Measurements from ENCODE around the gene R3HDM2. TPM values are rescaled to one million over a fixed set of nuclear protein-coding genes. Genes with fewer than 3 reads are reported as not detected.

R3HDM2 gene
- total and polyA plus RNA-seq, 4 donors: 7.4 to 28.9 (median 15.1) TPM

DNA sequence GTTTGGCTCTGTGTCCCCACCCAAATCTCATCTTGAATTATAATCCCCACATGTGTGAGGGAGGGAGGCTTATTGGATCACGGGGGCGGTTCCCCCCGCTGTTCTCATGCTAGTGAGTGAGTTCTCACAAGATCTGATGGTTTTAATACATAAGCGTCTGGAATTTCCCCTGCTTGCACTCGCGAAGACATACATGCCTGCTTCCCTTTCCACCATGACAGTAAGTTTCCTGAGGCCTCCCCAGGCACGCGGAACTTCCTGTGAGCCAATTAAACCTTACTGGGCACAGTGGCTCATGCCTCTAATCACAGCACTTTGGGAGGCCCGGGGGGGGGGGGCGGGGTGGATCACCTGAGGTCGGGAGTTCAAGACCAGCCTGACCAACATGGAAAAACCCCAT, 60.8 kb downstream of the R3HDM2 start (continued):
- TF ChIP-seq HNF4G (IDR thresholded peaks at IDR 0.05) (no peak), YY1 (IDR thresholded peaks at IDR 0.05) (no peak), SP1 (IDR thresholded peaks at IDR 0.05) (no peak)

GRCh38 chr12:57369202-57369601, 61.6 kb downstream of the R3HDM2 start:
- Histone ChIP-seq H3K9ac (ENCODE audit: low read depth in 1 of 2, low read length in 2 of 2) (no peak overlapping the region), H3K9me3 (ENCODE audit: control insufficient read depth in 4 of 4, low read length in 3 of 4) (no peaks in the 10 kb centered on the region), H3K27me3 (ENCODE audit: control insufficient read depth in 4 of 4, insufficient read depth in 4 of 4, low read length in 3 of 4) (no peaks in the 10 kb centered on the region), H3K36me3 (ENCODE audit: control insufficient read depth in 4 of 4, insufficient read depth in 3 of 4, low read depth in 1 of 4, low read length in 3 of 4) (peaks cover 0 to 3% (median 2%) of the 10 kb centered on the region in 4 donors), H3K27ac (ENCODE audit: low read depth in 1 of 2, low read length in 2 of 2) (no peak overlapping the region), H3K4me1 (ENCODE audit: control insufficient read depth in 4 of 4, insufficient read depth in 4 of 4, low read length in 3 of 4) (peaks cover 3 to 12% (median 8%) of the 10 kb centered on the region in 4 donors), H3K4me3 (ENCODE audit: low read depth in 1 of 3, low read length in 3 of 3) (no peak overlapping the region)
- WGBS: 96% methylated on average over 3 of the region's 3 CpGs
- no peak for DNase-seq (ENCODE audit: low spot score)
- TF ChIP-seq CTCF (IDR thresholded peaks at IDR 0.05; ENCODE audit: low read depth, low read length, missing input control) (no peak), TAF1 (conservative IDR thresholded peaks at IDR 0.05) (no peak), NR2F2 (IDR thresholded peaks at IDR 0.05) (no peak), ZBTB33 (IDR thresholded peaks at IDR 0.05) (no peak), JUND (IDR thresholded peaks at IDR 0.05) (no peak), HNF4G (IDR thresholded peaks at IDR 0.05) (no peak), HNF4A (conservative IDR thresholded peaks at IDR 0.05) (no peak), EGR1 (IDR thresholded peaks at IDR 0.05; ENCODE audit: low read depth in 2 of 2) (no peak), RAD21 (IDR thresholded peaks at IDR 0.05) (no peak), FOXA1 (IDR thresholded peaks at IDR 0.05) (no peak), RXRA (IDR thresholded peaks at IDR 0.05) (no peak), GABPA (IDR thresholded peaks at IDR 0.05 in 1 of 2, conservative IDR thresholded peaks at IDR 0.05 in 1 of 2) (no peak), YY1 (IDR thresholded peaks at IDR 0.05) (no peak), SP1 (IDR thresholded peaks at IDR 0.05) (no peak)
- TF ChIP-seq, protein P1, sequence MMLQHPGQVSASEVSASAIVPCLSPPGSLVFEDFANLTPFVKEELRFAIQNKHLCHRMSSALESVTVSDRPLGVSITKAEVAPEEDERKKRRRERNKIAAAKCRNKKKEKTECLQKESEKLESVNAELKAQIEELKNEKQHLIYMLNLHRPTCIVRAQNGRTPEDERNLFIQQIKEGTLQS (IDR thresholded peaks at IDR 0.05): no peak
- TF ChIP-seq, protein P2, sequence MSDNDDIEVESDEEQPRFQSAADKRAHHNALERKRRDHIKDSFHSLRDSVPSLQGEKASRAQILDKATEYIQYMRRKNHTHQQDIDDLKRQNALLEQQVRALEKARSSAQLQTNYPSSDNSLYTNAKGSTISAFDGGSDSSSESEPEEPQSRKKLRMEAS (IDR thresholded peaks at IDR 0.05): no peak

- Histone ChIP-seq H3K36me3 (ENCODE audit: control insufficient read depth in 4 of 4, insufficient read depth in 3 of 4, low read depth in 1 of 4, low read length in 3 of 4) (peaks cover 0 to 6% (median 2%) of the 10 kb centered on the region in 4 donors), H3K4me1 (ENCODE audit: control insufficient read depth in 4 of 4, insufficient read depth in 4 of 4, low read length in 3 of 4) (peaks cover 3 to 12% (median 8%) of the 10 kb centered on the region in 4 donors), H3K9me3 (ENCODE audit: control insufficient read depth in 4 of 4, low read length in 3 of 4) (no peaks in the 10 kb centered on the region), H3K4me3 (ENCODE audit: low read depth in 1 of 3, low read length in 3 of 3) (no peak overlapping the region), H3K27me3 (ENCODE audit: control insufficient read depth in 4 of 4, insufficient read depth in 4 of 4, low read length in 3 of 4) (no peaks in the 10 kb centered on the region), H3K9ac (ENCODE audit: low read depth in 1 of 2, low read length in 2 of 2) (no peak overlapping the region), H3K27ac (ENCODE audit: low read depth in 1 of 2, low read length in 2 of 2) (peak overlapping the region; percentile 19 to 53)
- DNase-seq (ENCODE audit: low spot score): no peak
- 63% methylated on average over 7 of the region's 7 CpGs for WGBS
- TF ChIP-seq NR2F2 (IDR thresholded peaks at IDR 0.05): no peak
- peak; percentile 22 to 61 for TF ChIP-seq RXRA (IDR thresholded peaks at IDR 0.05)
- peak; percentile 75 for TF ChIP-seq HNF4G (IDR thresholded peaks at IDR 0.05)
- TF ChIP-seq, protein P3, sequence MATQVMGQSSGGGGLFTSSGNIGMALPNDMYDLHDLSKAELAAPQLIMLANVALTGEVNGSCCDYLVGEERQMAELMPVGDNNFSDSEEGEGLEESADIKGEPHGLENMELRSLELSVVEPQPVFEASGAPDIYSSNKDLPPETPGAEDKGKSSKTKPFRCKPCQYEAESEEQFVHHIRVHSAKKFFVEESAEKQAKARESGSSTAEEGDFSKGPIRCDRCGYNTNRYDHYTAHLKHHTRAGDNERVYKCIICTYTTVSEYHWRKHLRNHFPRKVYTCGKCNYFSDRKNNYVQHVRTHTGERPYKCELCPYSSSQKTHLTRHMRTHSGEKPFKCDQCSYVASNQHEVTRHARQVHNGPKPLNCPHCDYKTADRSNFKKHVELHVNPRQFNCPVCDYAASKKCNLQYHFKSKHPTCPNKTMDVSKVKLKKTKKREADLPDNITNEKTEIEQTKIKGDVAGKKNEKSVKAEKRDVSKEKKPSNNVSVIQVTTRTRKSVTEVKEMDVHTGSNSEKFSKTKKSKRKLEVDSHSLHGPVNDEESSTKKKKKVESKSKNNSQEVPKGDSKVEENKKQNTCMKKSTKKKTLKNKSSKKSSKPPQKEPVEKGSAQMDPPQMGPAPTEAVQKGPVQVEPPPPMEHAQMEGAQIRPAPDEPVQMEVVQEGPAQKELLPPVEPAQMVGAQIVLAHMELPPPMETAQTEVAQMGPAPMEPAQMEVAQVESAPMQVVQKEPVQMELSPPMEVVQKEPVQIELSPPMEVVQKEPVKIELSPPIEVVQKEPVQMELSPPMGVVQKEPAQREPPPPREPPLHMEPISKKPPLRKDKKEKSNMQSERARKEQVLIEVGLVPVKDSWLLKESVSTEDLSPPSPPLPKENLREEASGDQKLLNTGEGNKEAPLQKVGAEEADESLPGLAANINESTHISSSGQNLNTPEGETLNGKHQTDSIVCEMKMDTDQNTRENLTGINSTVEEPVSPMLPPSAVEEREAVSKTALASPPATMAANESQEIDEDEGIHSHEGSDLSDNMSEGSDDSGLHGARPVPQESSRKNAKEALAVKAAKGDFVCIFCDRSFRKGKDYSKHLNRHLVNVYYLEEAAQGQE (IDR thresholded peaks at IDR 0.05): peak; percentile 18
- TF ChIP-seq RAD21 (IDR thresholded peaks at IDR 0.05): peak; percentile 51 to 65
- peak; percentile 30 for TF ChIP-seq CTCF (IDR thresholded peaks at IDR 0.05; ENCODE audit: low read depth, low read length, missing input control)
Measured at GRCh38 chr12:57368349-57369095, 62.3 kb downstream of the R3HDM2 start.

Measured in liver (tissue), 9 donors.